Measurements from ENCODE around the gene SLFN11.
A peak's percentile ranks its signal among the peaks of the same experiment; 100 is the strongest.
"Not testable (repeated sequence)": the region's sequence is repeated elsewhere in the genome, so short reads cannot be mapped to it uniquely, and the experiment has no call there.

The SLFN11 gene, protein sequence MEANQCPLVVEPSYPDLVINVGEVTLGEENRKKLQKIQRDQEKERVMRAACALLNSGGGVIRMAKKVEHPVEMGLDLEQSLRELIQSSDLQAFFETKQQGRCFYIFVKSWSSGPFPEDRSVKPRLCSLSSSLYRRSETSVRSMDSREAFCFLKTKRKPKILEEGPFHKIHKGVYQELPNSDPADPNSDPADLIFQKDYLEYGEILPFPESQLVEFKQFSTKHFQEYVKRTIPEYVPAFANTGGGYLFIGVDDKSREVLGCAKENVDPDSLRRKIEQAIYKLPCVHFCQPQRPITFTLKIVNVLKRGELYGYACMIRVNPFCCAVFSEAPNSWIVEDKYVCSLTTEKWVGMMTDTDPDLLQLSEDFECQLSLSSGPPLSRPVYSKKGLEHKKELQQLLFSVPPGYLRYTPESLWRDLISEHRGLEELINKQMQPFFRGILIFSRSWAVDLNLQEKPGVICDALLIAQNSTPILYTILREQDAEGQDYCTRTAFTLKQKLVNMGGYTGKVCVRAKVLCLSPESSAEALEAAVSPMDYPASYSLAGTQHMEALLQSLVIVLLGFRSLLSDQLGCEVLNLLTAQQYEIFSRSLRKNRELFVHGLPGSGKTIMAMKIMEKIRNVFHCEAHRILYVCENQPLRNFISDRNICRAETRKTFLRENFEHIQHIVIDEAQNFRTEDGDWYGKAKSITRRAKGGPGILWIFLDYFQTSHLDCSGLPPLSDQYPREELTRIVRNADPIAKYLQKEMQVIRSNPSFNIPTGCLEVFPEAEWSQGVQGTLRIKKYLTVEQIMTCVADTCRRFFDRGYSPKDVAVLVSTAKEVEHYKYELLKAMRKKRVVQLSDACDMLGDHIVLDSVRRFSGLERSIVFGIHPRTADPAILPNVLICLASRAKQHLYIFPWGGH

DNA sequence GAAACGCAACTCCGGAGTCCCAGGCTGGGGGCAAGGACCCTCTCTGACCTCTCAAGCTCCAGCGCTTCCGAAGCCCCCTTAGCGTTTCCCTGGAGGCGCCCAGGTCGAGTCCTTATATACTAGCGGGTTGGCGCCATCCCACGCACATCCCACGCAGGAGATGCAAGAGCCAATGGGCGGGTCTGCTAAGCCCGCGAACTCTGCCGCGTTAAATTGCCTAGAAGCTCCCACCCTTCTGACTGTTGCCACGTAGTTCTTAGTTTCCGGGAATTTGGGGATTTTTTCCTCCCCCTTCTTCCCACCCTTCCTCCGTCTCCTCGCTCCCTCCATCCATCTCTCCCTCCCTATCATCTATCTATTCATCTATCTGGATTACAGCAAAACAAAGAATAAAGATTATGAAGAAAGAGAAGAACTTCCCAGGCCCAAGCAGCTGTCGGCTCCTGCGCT, at the start of gene SLFN11:
Gene SLFN11, minus strand, starts transcription at position 88 of the 450 bp plus-strand sequence. CDS start 9,814 bp downstream, outside the sequence.
- peak; percentile 90 for DNase-seq

DNA sequence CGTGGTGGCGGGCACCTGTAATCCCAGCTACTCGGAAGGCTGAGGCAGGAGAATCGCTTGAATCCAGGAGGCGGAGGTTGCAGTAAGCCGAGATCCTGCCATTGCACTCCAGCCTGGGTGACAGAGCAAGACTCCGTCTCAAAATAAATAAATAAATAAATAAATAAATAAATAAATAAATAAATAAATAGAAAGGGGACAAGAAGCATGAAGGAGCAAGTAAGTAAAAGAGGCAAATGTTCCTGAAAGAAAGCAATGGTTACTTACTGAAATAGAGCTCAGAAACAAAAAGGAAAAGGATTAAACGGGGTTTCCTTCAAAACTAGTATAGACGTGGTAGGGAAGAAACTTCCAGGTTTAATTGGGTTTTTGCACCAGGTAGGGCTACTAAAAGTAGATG, 47.6 kb upstream of the SLFN11 start:
- not testable (repeated sequence) for DNase-seq

DNA sequence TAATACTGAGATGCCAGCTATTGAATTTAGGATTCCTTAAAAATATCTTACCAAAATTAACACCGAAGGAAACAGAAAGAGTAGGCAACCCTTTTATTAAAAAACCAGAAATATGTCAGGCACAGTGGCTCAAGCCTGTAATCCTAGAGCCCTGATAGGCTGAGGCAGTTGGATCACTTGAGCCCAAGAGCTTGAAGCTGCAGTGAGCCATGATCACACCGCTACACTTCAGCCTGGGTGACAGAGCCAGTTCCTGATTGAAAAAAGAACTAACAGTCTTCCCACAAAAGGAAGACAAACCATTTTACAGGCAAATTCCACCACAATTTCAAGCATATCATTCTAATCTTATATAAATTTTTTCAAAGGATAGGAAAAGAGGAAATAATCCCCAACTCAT, 43.2 kb upstream of the SLFN11 start:
- no peak for DNase-seq

DNA sequence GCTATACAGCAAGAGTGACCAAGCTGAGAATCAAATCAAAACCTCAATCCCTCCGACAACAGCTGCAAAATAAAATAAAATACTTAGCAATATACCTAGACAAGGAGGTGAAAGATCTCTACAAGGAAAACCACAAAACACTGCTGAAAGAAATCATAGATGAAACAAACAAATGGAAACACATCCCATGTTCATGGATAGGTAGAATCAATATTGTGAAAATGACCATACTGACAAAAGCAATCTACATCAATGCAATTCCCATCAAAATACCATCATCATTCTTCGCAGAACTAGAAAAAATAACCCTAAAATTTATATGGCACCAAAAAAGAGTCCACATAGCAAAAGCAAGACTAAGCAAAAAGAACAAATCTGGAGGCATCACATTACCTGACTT, 41.3 kb upstream of the SLFN11 start:
- not testable (repeated sequence) for DNase-seq

DNA sequence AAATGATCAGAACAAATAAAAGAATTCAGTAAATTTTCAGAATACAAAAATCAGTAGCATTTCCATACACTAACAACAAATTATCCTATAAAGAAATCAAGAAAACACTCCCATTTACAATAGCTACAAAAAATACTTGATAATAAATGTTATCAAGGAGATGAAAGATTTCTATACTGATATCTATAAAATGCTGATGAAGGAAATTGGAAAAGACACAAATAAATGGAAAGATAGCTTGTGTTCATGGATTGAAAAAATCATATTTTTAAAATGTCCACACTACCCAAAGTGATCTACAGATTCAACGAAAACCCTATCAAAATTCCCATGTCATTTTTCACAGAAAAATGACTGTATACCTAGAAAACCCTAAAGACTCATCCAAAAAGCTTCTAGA, 40.8 kb upstream of the SLFN11 start:
- DNase-seq, result no peak

DNA sequence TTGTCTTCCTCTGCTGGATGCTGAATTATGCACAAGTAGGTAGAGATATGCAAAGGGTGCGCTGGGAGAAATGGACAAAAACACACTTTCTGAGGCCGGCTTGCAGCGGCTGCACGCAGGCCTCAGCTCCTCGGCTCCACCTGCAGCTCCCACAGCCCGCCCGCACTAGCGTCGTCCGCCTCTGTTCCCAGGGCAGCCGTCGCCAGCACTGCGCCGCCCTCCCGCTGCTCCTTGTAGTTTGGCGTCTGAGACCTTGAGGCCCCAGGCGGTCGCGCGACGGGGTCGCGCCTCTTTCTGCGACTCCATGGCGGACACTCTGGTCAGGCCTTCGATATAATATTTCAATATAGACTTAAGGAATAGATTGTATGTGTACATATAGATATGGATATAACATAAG, 34.1 kb upstream of the SLFN11 start:
- no peak for DNase-seq

DNA sequence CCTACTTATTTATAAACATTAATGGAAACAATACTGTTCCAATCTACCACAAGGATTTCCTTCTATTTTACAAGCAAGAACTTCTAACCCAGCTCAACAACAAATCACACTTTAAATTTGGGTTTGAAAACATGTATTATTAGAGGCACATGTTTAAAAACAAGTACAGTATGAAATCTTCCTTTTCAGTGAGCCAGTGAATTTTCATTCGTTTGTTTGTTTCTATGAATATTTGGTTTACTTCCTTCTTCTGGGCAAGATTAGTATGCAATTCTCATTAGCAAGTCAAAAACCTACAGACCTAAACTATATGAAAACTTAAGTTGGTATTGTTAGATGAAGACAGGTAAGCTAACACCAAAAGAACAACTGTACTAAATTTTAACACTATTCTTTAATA, 33.1 kb upstream of the SLFN11 start:
- no peak for DNase-seq

DNA sequence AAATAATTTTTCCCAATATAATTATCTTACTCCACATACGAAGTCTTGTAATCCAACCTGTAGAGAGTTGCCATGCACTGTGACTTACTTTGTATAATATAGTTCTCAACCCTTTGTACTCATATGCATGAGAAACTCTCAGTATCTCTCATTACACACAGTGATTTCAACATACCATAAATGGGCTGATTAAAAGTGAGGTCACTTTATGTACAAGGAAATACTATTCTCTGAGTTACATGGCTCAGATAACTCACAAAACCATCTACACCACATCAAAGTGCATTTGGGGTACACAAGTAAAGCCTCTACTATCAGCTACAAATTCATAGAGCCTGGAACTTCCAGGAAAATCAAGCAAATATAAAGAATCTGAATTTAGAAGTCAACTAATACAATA, 30.9 kb upstream of the SLFN11 start:
- DNase-seq, result peak; percentile 3

DNA sequence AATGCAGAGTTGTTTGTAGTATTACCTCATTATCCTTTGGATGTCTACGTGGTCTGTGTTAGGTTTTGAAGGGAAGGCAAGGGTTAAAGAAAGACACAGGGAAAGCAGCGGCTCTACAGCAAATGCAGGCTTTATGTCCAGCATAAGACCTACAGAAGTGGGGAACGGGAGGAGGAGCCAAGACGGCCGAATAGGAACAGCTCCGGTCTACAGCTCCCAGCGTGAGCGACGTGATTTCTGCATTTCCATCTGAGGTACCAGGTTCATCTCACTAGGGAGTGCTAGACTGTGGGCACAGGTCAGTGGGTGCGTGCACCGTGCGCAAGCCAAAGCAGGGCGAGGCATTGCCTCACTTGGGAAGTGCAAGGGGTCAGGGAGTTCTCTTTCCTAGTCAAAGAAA, 20.4 kb upstream of the SLFN11 start:
- DNase-seq, result not testable (repeated sequence)

DNA sequence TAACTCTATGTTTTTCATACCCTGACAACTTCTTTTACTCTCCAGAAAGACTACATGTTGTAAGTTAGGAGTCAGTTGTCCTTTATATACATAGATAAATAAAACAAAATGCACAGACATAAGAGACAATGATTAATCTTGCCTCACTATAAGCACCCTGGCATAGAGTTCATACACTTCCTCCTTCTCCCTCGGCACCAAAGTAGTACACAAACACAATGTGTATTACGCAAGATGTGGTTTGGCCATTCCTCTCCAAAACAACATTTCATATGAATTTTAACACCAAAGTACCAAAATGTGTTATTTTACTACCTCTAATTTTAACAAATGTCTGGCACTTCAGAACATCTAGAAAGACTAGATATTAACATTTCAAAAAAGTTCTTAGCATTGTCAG, 17.2 kb upstream of the SLFN11 start:
- no peak for DNase-seq

DNA sequence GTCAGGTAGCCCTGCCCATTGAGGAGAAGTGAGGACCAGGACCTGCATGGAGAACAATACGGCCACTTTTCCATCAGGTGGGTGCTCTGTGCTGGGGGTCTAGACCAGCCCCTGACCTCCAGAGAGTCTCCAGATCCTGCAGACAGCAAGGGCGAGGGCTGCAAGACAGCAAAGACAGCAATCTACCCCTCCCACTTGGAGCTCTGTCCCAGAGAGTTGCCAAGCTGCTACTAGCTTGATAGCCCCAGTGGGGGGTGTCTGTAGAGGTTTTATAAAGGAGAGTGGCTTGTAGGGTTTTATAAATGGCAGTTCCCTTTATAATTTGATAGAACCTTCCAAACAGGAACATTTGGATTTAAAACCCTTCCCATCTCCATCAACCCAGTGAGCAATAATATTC, 16.7 kb upstream of the SLFN11 start:
- DNase-seq, result no peak

DNA sequence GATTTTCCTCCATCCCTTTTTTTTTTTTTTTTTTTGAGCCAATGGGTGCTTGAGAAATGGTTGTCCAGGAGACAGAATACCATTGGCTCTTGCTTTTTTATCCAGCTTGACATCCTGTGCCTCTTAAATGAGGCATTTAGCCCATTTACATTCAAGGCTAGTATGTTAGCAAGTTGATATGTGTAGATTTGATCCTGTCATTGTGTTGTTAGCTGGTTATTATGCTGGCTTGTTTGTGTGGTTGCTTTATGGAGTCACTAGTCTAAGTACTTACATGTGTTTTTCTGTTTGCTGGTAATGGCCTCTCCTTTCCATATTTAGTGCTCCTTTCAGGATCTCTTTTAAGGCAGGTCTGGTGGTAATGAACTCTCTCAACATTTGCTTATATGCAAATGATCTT, 14.1 kb upstream of the SLFN11 start:
- DNase-seq, result no peak

DNA sequence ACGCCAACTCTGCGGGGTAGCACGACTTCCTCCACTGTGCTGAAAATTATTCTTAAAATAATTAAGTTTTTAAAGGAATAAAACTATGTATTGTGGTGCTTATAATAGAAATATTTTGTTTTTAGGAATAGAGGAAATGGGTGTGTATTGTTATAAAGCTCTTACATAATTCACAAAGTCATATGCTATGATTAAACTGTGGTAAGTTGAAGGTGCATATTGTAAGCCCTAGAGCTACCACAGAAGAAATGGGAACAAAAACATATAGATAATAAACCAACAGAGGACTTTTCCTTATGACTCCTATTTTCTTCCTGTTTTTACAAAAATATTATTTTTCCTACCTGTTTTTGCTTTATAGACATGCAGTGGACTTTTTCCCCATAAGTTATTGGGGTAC, 4.3 kb upstream of the SLFN11 start:
- no peak for DNase-seq

DNA sequence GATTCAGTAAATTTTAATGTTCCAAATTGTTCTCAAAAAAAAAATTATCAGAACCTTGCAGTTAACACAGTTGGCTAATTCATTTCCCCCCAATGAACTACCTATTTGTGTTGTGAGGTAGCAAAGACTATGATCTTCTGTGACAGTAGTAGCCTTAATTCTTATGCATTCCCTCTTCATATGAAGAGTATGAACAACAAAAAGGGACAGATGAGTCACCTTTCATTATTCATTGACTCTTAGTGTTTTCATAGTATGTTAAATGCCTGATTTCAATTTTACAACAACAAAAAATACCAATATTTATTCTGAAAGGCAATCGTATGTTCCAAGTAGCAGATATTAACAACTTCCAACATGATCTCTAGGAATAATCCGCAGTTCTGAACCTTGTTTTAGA, 3.6 kb upstream of the SLFN11 start:
- no peak for DNase-seq

DNA sequence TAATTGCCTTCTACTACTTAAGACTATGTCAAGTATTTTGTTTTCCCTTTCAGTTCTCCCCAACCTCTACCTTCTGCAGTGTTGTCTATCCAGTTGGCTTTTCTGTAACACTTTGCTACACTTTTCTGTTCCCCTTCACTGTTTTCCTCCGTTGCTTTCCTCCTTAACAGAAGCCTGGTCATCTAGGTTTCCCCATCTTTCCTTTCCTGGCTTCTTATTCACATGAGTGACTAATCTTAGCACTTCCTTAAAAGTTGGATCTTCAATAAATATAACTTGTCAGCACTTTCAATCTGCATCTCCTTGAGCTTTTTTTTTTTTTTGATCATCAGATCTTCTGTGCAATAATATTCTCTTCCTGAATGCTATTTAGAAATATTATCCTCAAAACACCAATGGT, 2.8 kb upstream of the SLFN11 start:
- DNase-seq, result no peak

DNA sequence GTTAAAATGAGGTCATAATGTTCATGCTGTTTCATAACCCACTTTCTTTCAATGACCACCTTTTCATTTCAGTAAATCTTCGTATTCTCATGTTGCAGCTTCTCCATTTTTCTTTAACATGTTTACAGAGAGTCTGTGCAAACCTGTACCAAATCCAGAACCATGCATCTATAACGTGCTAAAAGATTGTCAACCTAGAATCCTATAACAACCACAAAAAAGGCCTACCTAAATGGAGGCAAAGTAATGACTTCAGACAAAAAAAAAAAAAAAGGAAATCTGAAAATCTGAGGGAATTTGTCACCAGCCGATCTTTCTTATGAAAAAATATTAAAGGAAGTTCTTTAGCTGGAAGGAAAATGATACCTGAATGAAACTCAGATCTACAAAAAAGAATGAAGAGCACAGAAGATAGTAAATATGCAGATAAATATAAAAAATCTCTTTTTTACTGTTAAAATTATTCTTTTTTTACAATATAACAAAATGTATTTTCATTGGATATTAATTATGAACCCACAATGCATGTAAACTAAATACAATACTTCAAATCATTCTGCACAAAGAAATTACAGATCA, 1.4 kb upstream of the SLFN11 start:
- no peak for DNase-seq

DNA sequence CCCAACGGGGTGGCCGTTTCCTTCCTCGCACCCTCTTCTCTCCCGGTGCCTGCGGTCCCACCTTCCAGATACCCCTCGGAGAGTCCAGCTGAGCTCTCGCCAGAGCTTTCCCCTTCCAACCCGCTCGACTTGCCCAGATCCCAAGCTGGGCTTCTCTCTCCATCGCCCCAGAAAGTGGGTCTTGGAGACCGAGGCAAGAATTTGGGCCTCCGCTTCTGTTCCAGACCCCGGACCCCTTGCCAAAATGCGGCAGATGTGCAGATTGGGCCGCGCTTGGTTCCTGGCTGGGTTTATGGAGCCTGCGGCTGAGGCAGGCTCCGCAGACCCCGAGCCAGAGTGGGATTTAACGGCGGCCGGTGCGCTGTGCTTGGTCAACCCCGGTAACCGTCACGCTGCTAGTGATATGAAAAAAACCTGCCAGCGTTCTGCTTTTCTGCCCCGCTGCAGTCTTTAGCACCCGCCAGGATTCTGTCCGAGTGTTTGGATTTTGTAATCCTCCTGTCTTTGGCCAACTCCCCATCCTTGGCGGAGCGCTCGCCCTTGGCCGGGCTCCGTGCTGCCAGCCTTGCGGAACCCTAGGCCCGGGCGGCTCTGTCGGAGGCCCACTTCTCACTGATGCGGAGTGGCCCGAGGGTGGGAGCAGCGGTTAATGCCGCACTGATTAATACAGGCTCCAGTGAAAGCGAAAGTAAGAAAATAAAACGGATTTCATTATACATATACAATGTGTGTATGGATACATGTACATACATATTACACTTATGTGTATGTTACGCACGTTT, 754 bp upstream of the SLFN11 start:
- DNase-seq, result peak; percentile 66

DNA sequence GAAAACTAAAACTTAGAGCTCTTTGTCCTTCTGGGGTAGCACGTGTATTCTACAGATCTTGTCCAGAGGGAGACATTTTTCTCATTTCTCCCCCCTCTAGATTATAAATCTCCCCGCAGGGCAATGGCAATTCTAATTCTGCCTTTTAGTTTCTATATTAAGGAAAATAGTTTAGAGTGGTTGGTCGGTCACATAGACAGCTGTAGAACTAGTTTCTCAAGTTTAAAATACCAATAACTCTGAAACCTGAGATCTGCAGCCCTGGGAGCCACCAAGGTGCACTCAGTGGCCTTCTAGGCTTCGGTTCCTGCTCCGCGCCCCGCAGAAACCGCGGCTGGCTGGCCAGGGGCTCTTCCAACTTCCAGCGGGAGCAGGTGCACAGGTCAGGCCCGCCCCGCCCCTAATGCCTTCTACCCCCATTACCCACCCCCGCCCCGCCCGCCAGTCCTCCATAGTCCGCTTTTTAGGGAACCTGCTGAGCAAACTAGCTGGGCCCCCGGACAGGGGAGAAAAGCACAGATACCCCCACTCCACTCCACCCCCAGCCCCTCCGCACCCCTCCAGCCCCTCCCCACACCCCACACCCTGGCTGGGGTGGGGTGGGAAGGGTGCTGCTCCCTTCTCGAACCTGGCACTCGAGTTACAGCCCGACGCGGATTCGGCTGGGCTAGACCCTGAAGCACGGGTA, 431 bp downstream of the SLFN11 start:
- DNase-seq, result peak; percentile 41

DNA sequence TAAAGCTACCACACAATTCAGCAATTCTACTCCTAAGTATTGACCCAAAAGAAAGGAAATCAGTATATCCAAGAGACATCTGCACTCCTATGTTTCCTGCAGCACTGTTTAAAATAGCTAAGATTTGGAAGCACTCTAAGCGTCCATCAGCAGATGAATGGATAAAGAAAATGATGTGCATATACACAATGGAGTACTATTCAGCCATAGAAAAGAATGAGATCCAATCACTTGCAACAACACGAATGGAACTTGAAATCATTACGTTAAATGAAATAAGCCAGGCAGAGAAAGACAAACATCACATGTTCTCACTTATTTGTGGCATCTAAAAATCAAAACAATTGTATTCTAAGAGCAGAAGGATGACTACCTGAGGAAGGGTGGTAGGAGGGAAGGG, 1.5 kb downstream of the SLFN11 start:
- no peak for DNase-seq

DNA sequence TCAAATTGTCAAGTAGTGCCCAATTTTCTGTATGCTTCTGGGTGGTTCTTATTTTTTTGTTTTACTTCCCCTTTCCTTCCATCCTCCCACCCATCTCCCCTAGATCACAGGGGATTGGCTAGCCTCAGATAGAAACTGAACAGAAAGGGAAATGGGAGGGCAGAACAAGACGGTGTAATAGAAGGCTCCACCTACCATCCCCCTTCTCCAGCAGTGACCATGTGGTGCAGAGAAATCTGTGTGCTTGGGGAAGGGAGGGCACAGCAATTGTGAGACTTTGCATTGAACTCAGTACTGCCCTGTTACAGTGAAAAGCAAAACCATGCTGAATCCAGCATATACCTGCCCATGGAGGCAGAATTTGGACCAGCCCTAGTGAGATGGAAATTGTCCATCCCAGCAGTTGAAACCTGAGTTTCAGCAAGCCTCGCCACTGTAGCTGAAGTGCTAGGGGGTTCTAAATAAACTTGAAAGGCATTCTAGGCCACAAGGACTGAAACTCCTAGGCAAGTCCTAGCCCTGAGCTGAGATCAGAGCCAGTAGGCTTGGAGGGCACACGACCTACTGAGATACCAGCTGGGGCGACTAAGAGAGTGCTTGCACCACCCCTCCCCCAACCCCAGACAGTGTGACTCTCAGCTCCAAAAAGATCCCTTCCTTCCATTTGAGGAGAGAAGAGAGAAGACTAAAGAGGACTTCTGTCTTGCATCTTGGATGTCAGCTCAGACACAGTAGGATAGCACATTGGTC, 5.2 kb downstream of the SLFN11 start:
- peak; percentile 68 for DNase-seq

DNA sequence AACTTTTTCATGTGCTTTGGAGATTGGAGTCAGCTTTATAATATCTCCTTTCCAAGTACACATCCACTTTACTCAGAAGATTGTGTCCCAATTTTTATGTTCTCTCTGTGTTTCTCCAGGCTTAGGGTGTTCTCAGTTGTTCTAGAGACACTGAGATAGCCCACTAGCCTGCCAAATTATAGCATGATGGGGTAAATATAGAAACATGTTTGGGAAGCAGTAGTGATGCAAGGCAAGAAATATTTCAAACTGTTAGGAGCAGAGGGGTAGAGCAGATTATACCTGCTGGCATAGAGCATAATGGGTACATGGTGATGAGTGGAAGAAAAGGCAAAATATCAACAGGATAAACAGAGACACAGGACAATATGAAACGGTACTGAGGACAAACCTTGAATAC, 12.4 kb downstream of the SLFN11 start:
- DNase-seq, result no peak

All from CD4-positive, alpha-beta T cell treated with Interleukin-17A for 1 hour (primary cell).